Neural cell (in vitro differentiated cells): ENCODE results near the gene THAP7.
"Not testable (repeated sequence)": the region's sequence is repeated elsewhere in the genome, so short reads cannot be mapped to it uniquely, and the experiment has no call there.

Experiments used
- CTCF ChIP-seq: fragments of 450-650 bp; IDR thresholded peaks from 2 replicates; pipeline ENCODE4 v1.5.1; 2014; ENCODE audit warnings: antibody characterized with exemption, mild to moderate bottlenecking, moderate library complexity; ENCODE audit not compliant: poor library complexity, severe bottlenecking
- POLR2AphosphoS5 ChIP-seq: IDR thresholded peaks from 2 replicates; pipeline ENCODE4 v1.6.1; 2012

- TF ChIP-seq CTCF, POLR2AphosphoS5: not testable (repeated sequence)
Observed at GRCh38 chr22:21048448-21048847, 46.5 kb upstream of the THAP7 start.
